ENCODE measurements around the gene PEF1.

The PEF1 gene

GRCh38 chr1:31653717-31654473 is 9.2 kb upstream of the PEF1 start:
- no peak for DNase-seq (ENCODE audit: low spot score)

- no peak for DNase-seq (ENCODE audit: low spot score)
These were observed 8.3 kb upstream of the PEF1 start for GRCh38 chr1:31652891-31653499.

- DNase-seq (ENCODE audit: low spot score) = no peak
These were observed 7.1 kb upstream of the PEF1 start for GRCh38 chr1:31651766-31652165.

- no peak for DNase-seq (ENCODE audit: low spot score)
These were observed 6.4 kb upstream of the PEF1 start for GRCh38 chr1:31651089-31651420.

GRCh38 chr1:31650161-31651088 is 5.7 kb upstream of the PEF1 start:
- DNase-seq (ENCODE audit: low spot score) = no peak

- DNase-seq (ENCODE audit: low spot score) = no peak
These were observed 4.1 kb upstream of the PEF1 start for GRCh38 chr1:31648641-31649357.

GRCh38 chr1:31648190-31648589 is 3.5 kb upstream of the PEF1 start:
- DNase-seq (ENCODE audit: low spot score) = no peak

GRCh38 chr1:31647106-31647505 is 2.4 kb upstream of the PEF1 start:
- DNase-seq (ENCODE audit: low spot score) = no peak

- DNase-seq (ENCODE audit: low spot score) = no peak
These were observed 1.7 kb upstream of the PEF1 start for GRCh38 chr1:31646259-31646960.

- no peak for DNase-seq (ENCODE audit: low spot score)
These were observed 545 bp upstream of the PEF1 start for GRCh38 chr1:31645274-31645568.

- no peak for DNase-seq (ENCODE audit: low spot score)
These were observed 608 bp downstream of the PEF1 start for GRCh38 chr1:31643976-31644559.

GRCh38 chr1:31642897-31643296 is 1.8 kb downstream of the PEF1 start:
- no peak for DNase-seq (ENCODE audit: low spot score)

GRCh38 chr1:31642366-31642765 is 2.3 kb downstream of the PEF1 start:
- DNase-seq (ENCODE audit: low spot score) = no peak

- no peak for DNase-seq (ENCODE audit: low spot score)
These were observed 3.7 kb downstream of the PEF1 start for GRCh38 chr1:31640964-31641363.

- no peak for DNase-seq (ENCODE audit: low spot score)
These were observed 4.5 kb downstream of the PEF1 start for GRCh38 chr1:31640179-31640578.

- no peak for DNase-seq (ENCODE audit: low spot score)
These were observed 5.1 kb downstream of the PEF1 start for GRCh38 chr1:31639543-31639942.

- no peak for DNase-seq (ENCODE audit: low spot score)
These were observed 6.6 kb downstream of the PEF1 start for GRCh38 chr1:31637915-31638673.

- peak; percentile 33 for DNase-seq (ENCODE audit: low spot score)
These were observed 11.6 kb downstream of the PEF1 start for GRCh38 chr1:31633117-31633516.

GRCh38 chr1:31632649-31633048 is 12.0 kb downstream of the PEF1 start:
- no peak for DNase-seq (ENCODE audit: low spot score)

GRCh38 chr1:31628931-31629556 is 15.6 kb downstream of the PEF1 start:
- DNase-seq (ENCODE audit: low spot score) = no peak

Data from hematopoietic multipotent progenitor cell treated with erythropoietin and hydrocortisone succinate and interleukin-3 and kit ligand, for 15 days (in vitro differentiated cells).